Transverse colon (tissue), 4 donors: ENCODE results near the gene SLC17A7. TPM values are rescaled to one million over a fixed set of nuclear protein-coding genes. Genes with fewer than 3 reads are reported as not detected.
"Not testable (repeated sequence)": the region's sequence is repeated elsewhere in the genome, so short reads cannot be mapped to it uniquely, and the experiment has no call there.

ENCODE experiments used
- DNase-seq: peaks from one replicate; pipeline ENCODE4 v3.0.0-alpha.2; 2019
- H3K27ac ChIP-seq, 4 donors: fragments of 200-600 bp; sonication (generic); 2 replicates each; pipeline ENCODE4 v1.5.1; 2016 to 2018; ENCODE audit warnings: inconsistent platforms in 4 of 4
- H3K27me3 ChIP-seq: fragments of 200-600 bp; sonication (generic); 2 replicates; pipeline ENCODE4 v1.5.1; 2017; ENCODE audit warnings: inconsistent platforms
- H3K36me3 ChIP-seq, 4 donors: fragments of 200-600 bp; sonication (generic); 2 replicates each; pipeline ENCODE4 v1.5.1; 2017 to 2019; ENCODE audit warnings: inconsistent platforms in 4 of 4
- H3K4me1 ChIP-seq, 4 donors: fragments of 200-600 bp; sonication (generic); 2 replicates each; pipeline ENCODE4 v1.5.1; 2017 to 2020; ENCODE audit warnings: inconsistent platforms in 4 of 4
- H3K4me3 ChIP-seq, 4 donors: fragments of 200-600 bp; sonication (generic); 1 replicate in 1 of 4; 2 replicates in 3 of 4; pipeline versions ENCODE4 v1.5.1 to v1.6.1; 2017 to 2019; ENCODE audit warnings: inconsistent platforms in 4 of 4
- H3K9me3 ChIP-seq, 2 donors: fragments of 200-600 bp; sonication (generic); 2 replicates each; pipeline ENCODE4 v1.5.1; 2017 to 2019; ENCODE audit warnings: inconsistent platforms in 2 of 2
- EP300 ChIP-seq: sonication (generic); formaldehyde crosslinking; IDR thresholded peaks from one replicate; pipeline ENCODE4 v1.6.1; 2017; ENCODE audit warnings: antibody characterized with exemption, low read depth
- POLR2A ChIP-seq: fragments of 450-650 bp; IDR thresholded peaks from one replicate; pipeline ENCODE4 v1.6.1; 2016; ENCODE audit warnings: antibody characterized with exemption, mild to moderate bottlenecking, moderate library complexity
- POLR2AphosphoS5 ChIP-seq, 3 donors: sonication (generic); formaldehyde crosslinking; IDR thresholded peaks; one replicate each; pipeline ENCODE4 v1.6.1; 2016; ENCODE audit warnings: antibody characterized with exemption in 3 of 3
- WGBS, 2 donors: methylation state at CpG; one replicate each; pipeline ENCODE4 v1.1.5; 2018; ENCODE audit warnings: low coverage in 1 of 2; 5-methylcytosine and 5-hydroxymethylcytosine counted together
- in situ Hi-C, 4 donors: fragments of 200-750 bp; cut with MboI; loops; one replicate each; pipeline versions ENCODE4 v1.15.0 to v1.15.1; 2017; ENCODE audit warnings: low sequenced_read_pairs in 3 of 4, low pct_ligation_motif_present in 1 of 4, low pct_unique_long_range_greater_than_20kb in 1 of 4
- intact Hi-C: fragments of 100-400 bp; cut with DNase I; formaldehyde crosslinking; loops from one replicate; pipeline ENCODE4 v1.15.1; 2023; ENCODE audit warnings: low total_unique reads
- total RNA-seq, 4 donors: library from RNA; depleted of rRNA; stranded (reverse); fragments of >200 nt; gene quantifications; one replicate each; pipeline ENCODE4 v1.1.0, GENCODE V29; 2016
- TF ChIP-seq, protein P1 (sequence below), 5 experiments: fragments of 200-600 bp in 3 of 5; fragments of 450-650 bp in 2 of 5; sonication (generic) in 3 of 5; IDR thresholded peaks; 1 replicate in 2 of 5; 2 replicates in 3 of 5; pipeline ENCODE4 v1.5.1; 2016 to 2017; ENCODE audit warnings: antibody characterized with exemption in 5 of 5, inconsistent platforms in 3 of 5, mild to moderate bottlenecking in 2 of 5, moderate library complexity in 1 of 5

Gene SLC17A7
- total RNA-seq, 4 donors from 2014 or later: 0.55 to 1.1 TPM; not detected in 2

DNA sequence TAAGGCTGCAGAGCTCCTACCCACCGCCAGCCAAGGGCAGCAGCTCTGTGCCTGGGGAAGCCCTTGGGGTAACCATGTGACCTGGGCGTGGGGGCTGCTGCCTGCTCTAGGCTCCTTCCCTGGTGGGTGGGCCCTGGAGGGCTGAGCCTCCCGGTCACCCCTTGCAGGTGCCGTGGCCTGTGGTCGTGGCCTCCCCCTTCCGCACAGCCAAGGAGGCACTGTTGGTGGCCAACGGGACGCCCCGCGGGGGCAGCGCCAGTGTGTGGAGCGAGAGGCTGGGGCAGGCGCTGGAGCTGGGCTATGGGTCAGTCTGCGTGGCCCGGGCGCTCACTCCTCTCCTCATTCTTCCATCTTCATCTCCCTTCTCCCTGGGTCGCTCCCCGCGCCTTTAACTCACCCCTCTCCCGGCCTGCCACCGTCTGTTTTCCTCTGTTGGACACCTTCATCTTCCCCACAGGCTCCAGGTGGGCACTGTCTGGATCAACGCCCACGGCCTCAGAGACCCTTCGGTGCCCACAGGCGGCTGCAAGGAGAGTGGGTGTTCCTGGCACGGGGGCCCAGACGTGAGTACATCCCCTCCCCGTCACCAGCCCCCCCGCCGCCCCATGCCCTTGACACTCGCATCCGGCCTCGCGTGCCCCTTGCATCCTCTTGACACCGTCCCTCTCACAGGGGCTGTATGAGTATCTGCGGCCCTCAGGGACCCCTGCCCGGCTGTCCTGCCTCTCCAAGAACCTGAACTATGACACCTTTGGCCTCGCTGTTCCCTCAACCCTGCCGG is 22.8 kb upstream of the SLC17A7 start:
- no peaks in the 10 kb centered on the region for H3K9me3 ChIP-seq
- peaks cover 0 to 10% (median 6%) of the 10 kb centered on the region in 4 donors for H3K4me1 ChIP-seq
- in situ Hi-C loops: no loop called here
- H3K36me3 ChIP-seq: peaks cover 0 to 14% (median 2%) of the 10 kb centered on the region in 4 donors
- no peak overlapping the region for H3K27ac ChIP-seq
- DNase-seq: no peak
- H3K27me3 ChIP-seq: no peaks in the 10 kb centered on the region
- 92% methylated on average over 38 of the region's 39 CpGs; no CpG with 5 or more reads in 1 of the 2 donors for WGBS, 2 donors
- H3K4me3 ChIP-seq: no peak overlapping the region
- intact Hi-C loops: no loop called here
- TF ChIP-seq POLR2AphosphoS5 (IDR thresholded peaks at IDR 0.05) (no peak), POLR2A (no peak), EP300 (no peak)
- TF ChIP-seq, protein P1, sequence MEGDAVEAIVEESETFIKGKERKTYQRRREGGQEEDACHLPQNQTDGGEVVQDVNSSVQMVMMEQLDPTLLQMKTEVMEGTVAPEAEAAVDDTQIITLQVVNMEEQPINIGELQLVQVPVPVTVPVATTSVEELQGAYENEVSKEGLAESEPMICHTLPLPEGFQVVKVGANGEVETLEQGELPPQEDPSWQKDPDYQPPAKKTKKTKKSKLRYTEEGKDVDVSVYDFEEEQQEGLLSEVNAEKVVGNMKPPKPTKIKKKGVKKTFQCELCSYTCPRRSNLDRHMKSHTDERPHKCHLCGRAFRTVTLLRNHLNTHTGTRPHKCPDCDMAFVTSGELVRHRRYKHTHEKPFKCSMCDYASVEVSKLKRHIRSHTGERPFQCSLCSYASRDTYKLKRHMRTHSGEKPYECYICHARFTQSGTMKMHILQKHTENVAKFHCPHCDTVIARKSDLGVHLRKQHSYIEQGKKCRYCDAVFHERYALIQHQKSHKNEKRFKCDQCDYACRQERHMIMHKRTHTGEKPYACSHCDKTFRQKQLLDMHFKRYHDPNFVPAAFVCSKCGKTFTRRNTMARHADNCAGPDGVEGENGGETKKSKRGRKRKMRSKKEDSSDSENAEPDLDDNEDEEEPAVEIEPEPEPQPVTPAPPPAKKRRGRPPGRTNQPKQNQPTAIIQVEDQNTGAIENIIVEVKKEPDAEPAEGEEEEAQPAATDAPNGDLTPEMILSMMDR (IDR thresholded peaks at IDR 0.05): no peak

DNA sequence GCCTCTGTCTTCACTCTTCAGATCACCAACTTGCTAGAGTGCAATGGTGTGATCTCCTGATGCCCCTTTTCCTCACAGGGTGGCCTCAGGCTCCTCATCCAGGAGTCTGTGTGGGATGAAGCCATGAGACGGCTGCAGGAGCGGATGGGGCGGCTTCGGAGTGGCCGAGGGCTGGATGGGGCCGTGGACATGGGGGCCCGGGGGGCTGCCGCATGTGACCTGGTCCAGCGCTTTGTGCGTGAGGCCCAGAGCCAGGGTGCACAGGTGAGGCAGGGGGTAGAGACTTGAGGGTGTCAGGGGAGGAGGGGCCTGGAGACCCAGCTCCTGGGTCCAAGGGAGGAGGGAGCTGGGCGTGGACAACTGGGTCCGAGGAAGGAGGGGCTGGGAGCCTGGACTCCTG is 21.2 kb upstream of the SLC17A7 start:
- H3K4me1 ChIP-seq: peaks cover 0 to 9% (median 2%) of the 10 kb centered on the region in 4 donors
- TF ChIP-seq, protein P1 (IDR thresholded peaks at IDR 0.05): no peak
- no peak for DNase-seq
- no peaks in the 10 kb centered on the region for H3K27me3 ChIP-seq
- H3K4me3 ChIP-seq: no peak overlapping the region
- no peak overlapping the region for H3K27ac ChIP-seq
- 89% methylated on average over 12 of the region's 12 CpGs; no CpG with 5 or more reads in 1 of the 2 donors for WGBS, 2 donors
- in situ Hi-C loops: no loop called here
- peaks cover 0 to 14% (median 2%) of the 10 kb centered on the region in 4 donors for H3K36me3 ChIP-seq
- no peaks in the 10 kb centered on the region for H3K9me3 ChIP-seq
- intact Hi-C loops: no loop called here

- Histone ChIP-seq H3K27me3 (no peaks in the 10 kb centered on the region), H3K9me3 (no peaks in the 10 kb centered on the region), H3K27ac (no peak overlapping the region), H3K4me3 (no peak overlapping the region), H3K4me1 (peaks cover 0 to 15% (median 2%) of the 10 kb centered on the region in 4 donors), H3K36me3 (peaks cover 0 to 14% (median 2%) of the 10 kb centered on the region in 4 donors)
- intact Hi-C loops: no loop called here
- no peak for DNase-seq
- in situ Hi-C loops: no loop called here
- TF ChIP-seq POLR2A (no peak), POLR2AphosphoS5 (IDR thresholded peaks at IDR 0.05) (no peak), EP300 (no peak)
- TF ChIP-seq, protein P1 (IDR thresholded peaks at IDR 0.05): no peak
- 98% methylated on average over 37 of the region's 37 CpGs; no CpG with 5 or more reads in 1 of the 2 donors for WGBS, 2 donors
Observed at GRCh38 chr19:49461656-49462055, 20.3 kb upstream of the SLC17A7 start.

DNA sequence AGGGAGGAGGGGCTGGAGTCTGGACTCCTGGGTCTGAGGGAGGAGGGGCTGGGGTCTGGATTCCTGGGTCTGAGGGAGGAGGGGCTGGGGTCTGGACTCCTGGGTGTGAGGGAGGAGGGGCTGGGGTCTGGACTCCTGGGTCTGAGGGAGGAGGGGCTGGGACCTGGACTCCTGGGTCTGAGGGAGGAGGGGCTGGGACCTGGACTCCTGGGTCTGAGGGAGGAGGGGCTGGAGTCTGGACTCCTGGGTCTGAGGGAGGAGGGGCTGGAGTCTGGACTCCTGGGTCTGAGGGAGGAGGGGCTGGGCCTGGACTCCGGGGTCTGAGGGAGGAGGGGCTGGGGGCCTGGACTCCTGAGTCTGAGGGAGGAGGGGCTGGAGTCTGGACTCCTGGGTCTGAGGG is 19.8 kb upstream of the SLC17A7 start:
- in situ Hi-C loops, H3K9me3 ChIP-seq, intact Hi-C loops, H3K4me3 ChIP-seq, H3K27me3 ChIP-seq, H3K27ac ChIP-seq, DNase-seq: not testable (repeated sequence)
- peaks cover 0 to 17% (median 2%) of the 10 kb centered on the region in 4 donors for H3K4me1 ChIP-seq
- WGBS, 2 donors: no CpG with 5 or more reads among the region's 1 CpG
- H3K36me3 ChIP-seq: peaks cover 0 to 14% (median 2%) of the 10 kb centered on the region in 4 donors
